Heart right ventricle (tissue), 16 donors: ENCODE measurements around the gene HCK. TPM values are rescaled to one million over a fixed set of nuclear protein-coding genes. Genes with fewer than 3 reads are reported as not detected.

Source experiments
- ATAC-seq, 8 donors: fragments of 200-7000 bp; cut with Tn5 transposase; one replicate each; pipeline ENCODE4 v1.9.1; 2020; ENCODE audit warnings: mild to moderate bottlenecking in 8 of 8, moderate library complexity in 8 of 8, moderate number of reproducible peaks in 1 of 8
- DNase-seq, 2 donors: peaks; one replicate each; pipeline ENCODE4 v3.0.0-alpha.2; 2020
- H3K27ac ChIP-seq, 10 donors: fragments of 200-600 bp; sonication (generic) in 2 of 10; one replicate each; pipeline versions ENCODE4 v1.5.0 to v1.8.0; 2020 to 2022; ENCODE audit warnings: mild to moderate bottlenecking in 3 of 10
- H3K27me3 ChIP-seq, 7 donors: fragments of 200-600 bp; one replicate each; pipeline ENCODE4 v1.8.0; 2021 to 2022; ENCODE audit warnings: mild to moderate bottlenecking in 2 of 7
- H3K36me3 ChIP-seq, 9 donors: fragments of 200-600 bp; sonication (generic) in 1 of 9; one replicate each; pipeline versions ENCODE4 v1.5.0 to v1.8.0; 2020 to 2022; ENCODE audit warnings: mild to moderate bottlenecking in 2 of 9
- H3K4me1 ChIP-seq, 9 donors: fragments of 200-600 bp; sonication (generic) in 1 of 9; one replicate each; pipeline versions ENCODE4 v1.5.0 to v1.8.0; 2020 to 2022; ENCODE audit warnings: mild to moderate bottlenecking in 4 of 9
- H3K4me3 ChIP-seq, 10 donors: fragments of 200-600 bp; sonication (generic) in 2 of 10; one replicate each; pipeline versions ENCODE4 v1.5.0 to v1.8.0; 2020 to 2022; ENCODE audit warnings: mild to moderate bottlenecking in 7 of 10, moderate library complexity in 2 of 10
- H3K9me3 ChIP-seq, 11 donors: fragments of 200-600 bp in 10 of 11; sonication (generic) in 2 of 11; one replicate each; pipeline versions ENCODE4 v1.5.0 to v1.8.0; 2013 to 2022; ENCODE audit warnings: mild to moderate bottlenecking in 2 of 11, control low read depth in 1 of 11, moderate library complexity in 1 of 11
- WGBS, 2 donors: extraction: QIAGEN DNeasy Blood & Tissue Kit; methylation state at CpG; one replicate each; pipeline ENCODE4 v1.1.7; 2013; ENCODE audit warnings: inconsistent platforms in 1 of 2; 5-methylcytosine and 5-hydroxymethylcytosine counted together
- intact Hi-C, 10 donors: fragments of 100-400 bp; cut with DNase I; formaldehyde crosslinking; loops; one replicate each; pipeline versions ENCODE4 v1.11.1 to v1.14.2; 2022
- polyA plus RNA-seq, 2 donors: library from polyadenylated mRNA; stranded (reverse); fragments of 200-250 nt; gene quantifications; one replicate each; pipeline ENCODE4 v1.2.3, GENCODE V29; 2013
- total RNA-seq, 10 donors: library from RNA; stranded (reverse); fragmentation: NEBNext Ultra II Directional in 3 of 10; extraction: Animal tissue kit (Norgen Biotek cat#: 25700) in 3 of 10; gene quantifications; one replicate each; pipeline versions ENCODE4 v1.2.1 to v1.2.4, GENCODE V29; 2021 to 2023
- TF ChIP-seq, protein P1 (sequence below), 9 donors: fragments of 200-600 bp; sonication (generic) in 2 of 9; IDR thresholded peaks; one replicate each; pipeline versions ENCODE4 v1.5.0 to v1.8.0; 2021 to 2022; ENCODE audit warnings: antibody characterized with exemption in 9 of 9, mild to moderate bottlenecking in 5 of 9, moderate library complexity in 1 of 9
- donor health status: Arrhythmogenic right ventricular cardiomyopathy.
- donor health status: ischemic (EF 13 %, LVEDD 7.1; RV severe dilation, severe dysfunction).
- donor health status: healthy with polysubstance abuse.
- donor health status: DM: no; HTN: yes; CAD: no.
- donor health status: DM: no; HTN: no; CAD: no.
- donor health status: ischemic (EF 25% LVEDD 6.9; RV normal size, moderate dysfunction).
- donor health status: ischemic (EF 25% LVEDD 5.7; RV mildly dilated, moderate dysfunction).
- donor health status: healthy.
- donor health status: DM: yes; HTN: yes; CAD: no.
- donor health status: Ischemic cardiomyopathy.
- donor health status: ischemic (EF 35%, LVEDD 5.7; RV mildly dilated, moderate dysfunction).
- donor health status: nonischemic (EF 11% LVEDD 7.7; RV severe dilation, severe dysfunction).
- donor health status: DM: yes; HTN: yes; CAD: no.
- donor health status: PGD.
- donor health status: ischemic (EF 29% LVEDD 5.4; RV normal size, mild dysfunction).
- donor health status: nonischemic (EF 23%, LVEDD 6.1; RV moderate dilation, normal function).

Gene HCK
- total and polyA plus RNA-seq, 12 donors, result 1.6 to 22.9 (median 3.0) TPM

DNA sequence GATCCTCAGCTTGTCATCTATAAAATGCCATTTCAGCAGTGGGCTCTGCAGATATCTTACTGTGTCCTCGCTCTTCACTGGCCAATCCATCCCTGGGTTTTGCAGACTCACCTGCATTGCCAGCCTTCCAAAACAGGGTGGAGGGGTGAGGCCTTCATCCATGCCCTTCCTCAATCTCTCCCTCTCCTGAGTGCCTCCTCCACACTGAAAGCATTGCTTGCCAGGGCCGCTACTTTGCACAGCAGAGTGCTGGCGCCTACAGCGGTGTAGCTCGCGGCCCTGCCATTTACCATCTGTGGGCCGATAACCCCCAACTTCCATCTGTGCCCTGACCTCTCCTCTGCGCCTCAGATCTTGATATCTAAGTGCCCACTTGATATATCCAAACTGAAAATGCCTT, 86.9 kb downstream of the HCK start:
- no peaks in the 10 kb centered on the region for H3K4me1 ChIP-seq
- H3K27ac ChIP-seq, result no peak overlapping the region
- H3K9me3 ChIP-seq, result no peaks in the 10 kb centered on the region
- 96 to 97% methylated on average over 8 of the region's 8 CpGs for WGBS, 2 donors
- ATAC-seq (no peak), DNase-seq (no peak)
- peaks cover 3 to 100% (median 61%) of the 10 kb centered on the region in 9 donors for H3K36me3 ChIP-seq
- intact Hi-C loops, result no loop called here
- H3K27me3 ChIP-seq, result no peaks in the 10 kb centered on the region
- TF ChIP-seq, protein P1, sequence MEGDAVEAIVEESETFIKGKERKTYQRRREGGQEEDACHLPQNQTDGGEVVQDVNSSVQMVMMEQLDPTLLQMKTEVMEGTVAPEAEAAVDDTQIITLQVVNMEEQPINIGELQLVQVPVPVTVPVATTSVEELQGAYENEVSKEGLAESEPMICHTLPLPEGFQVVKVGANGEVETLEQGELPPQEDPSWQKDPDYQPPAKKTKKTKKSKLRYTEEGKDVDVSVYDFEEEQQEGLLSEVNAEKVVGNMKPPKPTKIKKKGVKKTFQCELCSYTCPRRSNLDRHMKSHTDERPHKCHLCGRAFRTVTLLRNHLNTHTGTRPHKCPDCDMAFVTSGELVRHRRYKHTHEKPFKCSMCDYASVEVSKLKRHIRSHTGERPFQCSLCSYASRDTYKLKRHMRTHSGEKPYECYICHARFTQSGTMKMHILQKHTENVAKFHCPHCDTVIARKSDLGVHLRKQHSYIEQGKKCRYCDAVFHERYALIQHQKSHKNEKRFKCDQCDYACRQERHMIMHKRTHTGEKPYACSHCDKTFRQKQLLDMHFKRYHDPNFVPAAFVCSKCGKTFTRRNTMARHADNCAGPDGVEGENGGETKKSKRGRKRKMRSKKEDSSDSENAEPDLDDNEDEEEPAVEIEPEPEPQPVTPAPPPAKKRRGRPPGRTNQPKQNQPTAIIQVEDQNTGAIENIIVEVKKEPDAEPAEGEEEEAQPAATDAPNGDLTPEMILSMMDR (IDR thresholded peaks at IDR 0.05), result no peak
- H3K4me3 ChIP-seq, result no peak overlapping the region

DNA sequence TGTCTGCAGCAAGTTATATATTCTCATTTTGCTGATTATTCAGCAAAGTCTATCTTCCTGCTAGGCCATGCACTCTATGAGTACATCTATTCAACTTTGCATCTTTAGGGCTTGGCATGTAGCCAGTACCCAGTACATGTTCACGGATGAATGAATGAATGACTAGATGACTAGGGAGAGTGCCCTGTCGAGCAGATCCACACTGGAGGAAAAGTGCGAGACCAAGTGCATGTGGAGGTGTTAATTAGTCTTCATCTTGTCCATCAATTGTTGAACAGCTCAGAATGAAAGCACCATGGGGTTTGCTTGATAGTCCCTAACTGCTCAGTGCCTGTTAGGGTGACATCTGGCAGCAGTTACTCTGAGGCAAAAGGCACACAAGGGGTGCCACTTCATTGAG, 87.9 kb downstream of the HCK start:
- Histone ChIP-seq H3K27ac (no peak overlapping the region), H3K27me3 (no peaks in the 10 kb centered on the region), H3K36me3 (peaks cover 3 to 100% (median 68%) of the 10 kb centered on the region in 9 donors), H3K4me1 (no peaks in the 10 kb centered on the region), H3K4me3 (no peak overlapping the region), H3K9me3 (no peaks in the 10 kb centered on the region)
- WGBS, 2 donors, result 87 to 88% methylated on average over 3 of the region's 3 CpGs
- intact Hi-C loops, result no loop called here
- DNase-seq (no peak), ATAC-seq (no peak)
- TF ChIP-seq, protein P1 (IDR thresholded peaks at IDR 0.05), result no peak

DNA sequence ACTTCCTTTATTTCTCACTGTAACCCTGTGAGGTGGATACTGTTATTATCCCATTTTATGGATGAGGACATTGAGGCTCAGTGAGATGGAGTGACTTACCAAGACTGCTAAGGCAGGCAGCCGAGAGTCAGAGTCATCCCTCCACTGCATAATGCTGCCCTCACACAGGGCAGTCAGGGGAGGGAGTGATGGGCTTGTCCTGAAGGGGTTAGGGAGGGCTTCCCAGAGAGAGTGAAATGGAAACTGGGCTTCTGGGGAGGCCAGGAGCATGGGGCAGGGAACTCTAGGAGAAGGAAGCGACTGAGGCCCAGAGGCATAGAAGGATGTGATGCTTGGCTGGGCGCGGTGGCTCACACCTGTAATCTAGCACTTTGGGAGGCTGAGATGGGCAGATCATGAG, 88.6 kb downstream of the HCK start:
- no peaks in the 10 kb centered on the region for H3K27me3 ChIP-seq
- intact Hi-C loops, result no loop called here
- no peaks in the 10 kb centered on the region for H3K9me3 ChIP-seq
- TF ChIP-seq, protein P1 (IDR thresholded peaks at IDR 0.05), result no peak
- no peak for ATAC-seq
- DNase-seq, result no peak
- no peak overlapping the region for H3K4me3 ChIP-seq
- peaks cover 3 to 100% (median 74%) of the 10 kb centered on the region in 9 donors for H3K36me3 ChIP-seq
- no peaks in the 10 kb centered on the region for H3K4me1 ChIP-seq
- WGBS, 2 donors, result 75 to 97% methylated on average over 4 of the region's 4 CpGs
- no peak overlapping the region for H3K27ac ChIP-seq

DNA sequence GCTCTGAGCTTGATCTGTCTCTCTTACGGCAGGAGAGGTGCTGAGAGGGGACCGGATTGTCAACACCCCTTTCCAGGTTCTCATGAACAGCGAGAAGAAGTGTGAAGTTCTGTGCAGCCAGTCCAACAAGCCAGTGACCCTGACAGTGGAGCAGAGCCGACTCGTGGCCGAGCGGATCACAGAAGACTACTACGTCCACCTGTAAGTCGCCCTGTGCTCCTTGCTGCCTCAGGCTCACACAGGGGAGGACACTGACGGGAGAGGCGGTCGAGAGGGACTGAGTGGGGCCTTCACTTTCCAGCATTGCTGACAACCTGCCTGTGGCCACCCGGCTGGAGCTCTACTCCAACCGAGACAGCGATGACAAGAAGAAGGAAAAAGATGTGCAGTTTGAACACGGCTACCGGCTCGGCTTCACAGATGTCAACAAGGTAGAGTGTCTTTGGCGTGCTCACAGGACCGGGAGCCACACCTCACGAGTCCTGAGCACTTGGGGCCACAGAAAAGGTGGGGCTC, 89.5 kb downstream of the HCK start:
- H3K9me3 ChIP-seq, result no peaks in the 10 kb centered on the region
- no peaks in the 10 kb centered on the region for H3K4me1 ChIP-seq
- TF ChIP-seq, protein P1 (IDR thresholded peaks at IDR 0.05), result no peak
- 91 to 93% methylated on average over 21 of the region's 21 CpGs for WGBS, 2 donors
- H3K27me3 ChIP-seq, result no peaks in the 10 kb centered on the region
- H3K36me3 ChIP-seq, result peaks cover 3 to 100% (median 82%) of the 10 kb centered on the region in 9 donors
- H3K4me3 ChIP-seq, result no peak overlapping the region
- intact Hi-C loops, result no loop called here
- H3K27ac ChIP-seq, result no peak overlapping the region
- ATAC-seq (no peak), DNase-seq (no peak)
